ENCODE data around the gene SPRR2D. TPM values are rescaled to one million over a fixed set of nuclear protein-coding genes. Genes with fewer than 3 reads are reported as not detected.

The SPRR2D gene
- total RNA-seq, 1 donor from 2014 or later, result 49.6 TPM

DNA sequence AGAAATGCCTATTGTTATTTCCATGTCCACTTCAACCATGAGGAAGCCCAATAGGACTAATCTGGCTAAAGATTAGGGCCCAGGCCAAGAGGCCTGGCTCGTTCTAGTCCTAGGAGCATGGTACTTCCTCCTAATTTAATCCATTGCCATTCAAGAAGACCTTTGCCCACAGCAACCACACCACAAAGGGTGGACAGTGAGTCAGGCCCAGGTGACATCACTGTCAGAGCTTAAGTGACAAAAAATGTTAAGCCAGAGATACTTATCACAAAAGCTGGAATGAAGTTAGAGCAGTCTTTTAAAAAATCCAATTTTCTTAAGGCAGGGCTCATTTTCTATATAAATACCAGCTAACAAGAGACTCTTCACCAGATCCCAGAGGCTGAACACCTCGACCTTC lies 39.5 kb downstream of the SPRR2D start, which contains the start of gene SPRR3:
SPRR3 (plus strand) TSS at position 368 of the 400 bp plus-strand sequence. CDS start 1,272 bp downstream, outside the sequence.
- Histone ChIP-seq H3K27ac (no peak within 1 kb of the TSS), H3K27me3 (no peaks in the 10 kb centered on the region), H3K9me3 (no peaks in the 10 kb centered on the region), H3K4me3 (peak within 1 kb of the TSS in 1 of 2 donors; percentile 13), H3K4me1 (no peaks in the 10 kb centered on the region), H3K36me3 (no peaks in the 10 kb centered on the region)
- no peak for TF ChIP-seq POLR2A (IDR thresholded peaks at IDR 0.05)
- TF ChIP-seq, protein P1, sequence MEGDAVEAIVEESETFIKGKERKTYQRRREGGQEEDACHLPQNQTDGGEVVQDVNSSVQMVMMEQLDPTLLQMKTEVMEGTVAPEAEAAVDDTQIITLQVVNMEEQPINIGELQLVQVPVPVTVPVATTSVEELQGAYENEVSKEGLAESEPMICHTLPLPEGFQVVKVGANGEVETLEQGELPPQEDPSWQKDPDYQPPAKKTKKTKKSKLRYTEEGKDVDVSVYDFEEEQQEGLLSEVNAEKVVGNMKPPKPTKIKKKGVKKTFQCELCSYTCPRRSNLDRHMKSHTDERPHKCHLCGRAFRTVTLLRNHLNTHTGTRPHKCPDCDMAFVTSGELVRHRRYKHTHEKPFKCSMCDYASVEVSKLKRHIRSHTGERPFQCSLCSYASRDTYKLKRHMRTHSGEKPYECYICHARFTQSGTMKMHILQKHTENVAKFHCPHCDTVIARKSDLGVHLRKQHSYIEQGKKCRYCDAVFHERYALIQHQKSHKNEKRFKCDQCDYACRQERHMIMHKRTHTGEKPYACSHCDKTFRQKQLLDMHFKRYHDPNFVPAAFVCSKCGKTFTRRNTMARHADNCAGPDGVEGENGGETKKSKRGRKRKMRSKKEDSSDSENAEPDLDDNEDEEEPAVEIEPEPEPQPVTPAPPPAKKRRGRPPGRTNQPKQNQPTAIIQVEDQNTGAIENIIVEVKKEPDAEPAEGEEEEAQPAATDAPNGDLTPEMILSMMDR (IDR thresholded peaks at IDR 0.05), result no peak
- no peak for TF ChIP-seq POLR2AphosphoS5 (IDR thresholded peaks at IDR 0.05; ENCODE audit: insufficient read depth in 1 of 2, low read depth in 1 of 2)
- intact Hi-C loops (cut with DNase I), result no loop called here
- no peak for DNase-seq (ENCODE audit: extremely low spot score in 2 of 2)

DNA sequence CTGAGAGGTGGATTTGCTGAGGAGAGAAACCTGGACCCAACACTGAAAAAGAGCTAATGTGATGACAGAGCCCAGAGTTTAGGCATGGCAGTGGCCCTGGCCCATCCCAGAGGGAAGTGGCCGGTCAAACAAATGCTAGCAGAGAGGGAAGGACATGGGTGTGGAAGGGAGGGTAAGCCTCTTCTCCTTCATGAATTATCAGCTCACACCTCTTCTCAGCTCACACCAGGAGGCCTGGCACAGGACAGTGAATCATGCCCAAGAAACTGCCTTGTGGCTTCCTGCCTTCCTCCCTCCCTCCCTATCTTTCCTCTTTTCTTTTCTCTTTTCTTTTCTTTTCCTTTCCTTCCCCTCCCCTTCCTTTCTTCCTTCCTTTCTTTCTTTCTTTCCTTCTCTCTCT lies 40.6 kb downstream of the SPRR2D start:
- Histone ChIP-seq H3K4me1 (no peaks in the 10 kb centered on the region), H3K4me3 (no peak overlapping the region), H3K36me3 (no peaks in the 10 kb centered on the region), H3K27me3 (no peaks in the 10 kb centered on the region), H3K27ac (peak overlapping the region; percentile 24), H3K9me3 (no peaks in the 10 kb centered on the region)
- intact Hi-C loops (cut with DNase I), result no loop called here
- TF ChIP-seq POLR2AphosphoS5 (IDR thresholded peaks at IDR 0.05; ENCODE audit: insufficient read depth in 1 of 2, low read depth in 1 of 2) (no peak), POLR2A (IDR thresholded peaks at IDR 0.05) (no peak)
- TF ChIP-seq, protein P1 (IDR thresholded peaks at IDR 0.05), result no peak
- no peak for DNase-seq (ENCODE audit: extremely low spot score in 2 of 2)

DNA sequence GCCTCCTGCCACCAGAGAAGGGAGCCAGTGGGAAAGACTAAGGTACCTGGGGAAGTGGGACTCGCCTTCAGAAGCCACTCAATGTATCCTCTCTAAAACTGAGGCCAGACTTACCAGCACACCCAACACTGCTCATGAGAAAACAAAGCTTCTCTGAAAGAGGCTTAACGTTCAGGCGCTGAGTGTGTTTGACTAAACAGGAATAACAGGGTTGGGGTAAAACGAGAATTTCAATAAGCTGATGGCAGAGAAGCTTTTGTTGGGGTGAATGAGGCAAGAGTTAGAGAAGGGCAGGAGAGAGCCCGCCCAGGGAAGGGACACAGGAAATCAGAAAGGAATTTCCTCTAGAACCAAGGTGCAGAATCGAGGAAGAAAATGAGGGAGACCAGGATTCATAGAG lies 41.1 kb downstream of the SPRR2D start:
- no peaks in the 10 kb centered on the region for H3K27me3 ChIP-seq
- H3K9me3 ChIP-seq, result no peaks in the 10 kb centered on the region
- H3K36me3 ChIP-seq, result no peaks in the 10 kb centered on the region
- no peak overlapping the region for H3K4me3 ChIP-seq
- TF ChIP-seq POLR2A (IDR thresholded peaks at IDR 0.05) (no peak), POLR2AphosphoS5 (IDR thresholded peaks at IDR 0.05; ENCODE audit: insufficient read depth in 1 of 2, low read depth in 1 of 2) (no peak)
- TF ChIP-seq, protein P1 (IDR thresholded peaks at IDR 0.05), result no peak
- no peaks in the 10 kb centered on the region for H3K4me1 ChIP-seq
- DNase-seq (ENCODE audit: extremely low spot score in 2 of 2), result no peak
- peak overlapping the region; percentile 24 for H3K27ac ChIP-seq
- intact Hi-C loops (cut with DNase I), result no loop called here

DNA sequence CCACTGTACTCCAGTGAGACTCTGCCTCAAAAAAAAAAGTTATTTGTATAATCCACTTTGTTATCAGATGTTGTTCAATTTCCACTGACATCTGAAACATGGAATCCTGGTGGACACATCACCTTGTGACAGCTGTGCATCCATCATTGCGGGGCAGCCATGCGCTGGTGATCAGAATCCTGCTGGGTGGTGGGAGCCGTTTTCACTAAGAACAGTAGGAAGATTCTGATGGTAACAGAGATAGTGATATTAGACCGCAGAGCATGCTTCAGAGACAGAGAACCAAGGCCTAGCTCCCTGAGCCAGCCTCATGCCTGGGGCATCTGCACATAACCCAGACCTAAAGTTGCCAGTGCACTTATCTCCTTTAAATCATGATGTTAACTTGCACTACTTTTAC lies 42.4 kb downstream of the SPRR2D start:
- intact Hi-C loops (cut with DNase I), result no loop called here
- H3K4me3 ChIP-seq, result no peak overlapping the region
- TF ChIP-seq, protein P1 (IDR thresholded peaks at IDR 0.05), result no peak
- TF ChIP-seq POLR2AphosphoS5 (IDR thresholded peaks at IDR 0.05; ENCODE audit: insufficient read depth in 1 of 2, low read depth in 1 of 2) (no peak), POLR2A (IDR thresholded peaks at IDR 0.05) (no peak)
- H3K4me1 ChIP-seq, result no peaks in the 10 kb centered on the region
- H3K27me3 ChIP-seq, result no peaks in the 10 kb centered on the region
- H3K27ac ChIP-seq, result no peak overlapping the region
- H3K36me3 ChIP-seq, result no peaks in the 10 kb centered on the region
- no peak for DNase-seq (ENCODE audit: extremely low spot score in 2 of 2)
- no peaks in the 10 kb centered on the region for H3K9me3 ChIP-seq

DNA sequence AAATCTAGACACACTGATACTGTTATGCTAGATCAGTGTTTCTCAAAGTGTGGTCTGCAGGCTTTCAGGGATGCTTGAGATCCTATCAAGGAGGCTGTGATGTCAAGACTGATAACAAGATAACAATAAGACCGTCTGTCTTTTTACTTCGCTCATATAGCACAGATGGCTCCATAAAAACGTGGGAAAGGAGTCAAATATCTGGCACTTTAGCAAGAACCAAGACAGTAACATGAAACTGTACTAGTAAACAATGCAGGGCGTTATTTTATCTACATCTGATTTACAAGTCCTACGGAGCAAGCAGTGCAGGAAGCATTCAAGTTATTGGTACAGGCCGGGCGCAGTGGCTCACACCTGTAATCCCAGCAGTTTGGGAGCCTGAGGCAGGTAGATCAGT lies 43.0 kb downstream of the SPRR2D start:
- Histone ChIP-seq H3K27me3 (no peaks in the 10 kb centered on the region), H3K27ac (no peak overlapping the region), H3K9me3 (no peaks in the 10 kb centered on the region), H3K4me1 (no peaks in the 10 kb centered on the region), H3K4me3 (no peak overlapping the region), H3K36me3 (no peaks in the 10 kb centered on the region)
- intact Hi-C loops (cut with DNase I), result no loop called here
- DNase-seq (ENCODE audit: extremely low spot score in 2 of 2), result no peak
- TF ChIP-seq POLR2AphosphoS5 (IDR thresholded peaks at IDR 0.05; ENCODE audit: insufficient read depth in 1 of 2, low read depth in 1 of 2) (no peak), POLR2A (IDR thresholded peaks at IDR 0.05) (no peak)
- TF ChIP-seq, protein P1 (IDR thresholded peaks at IDR 0.05), result no peak
